CD4-positive, alpha-beta T cell treated with Interleukin-1 beta for 1 hour (primary cell): ENCODE results near the gene DCTN1.
"Not testable (repeated sequence)": the region's sequence is repeated elsewhere in the genome, so short reads cannot be mapped to it uniquely, and the experiment has no call there.

Source experiments
- DNase-seq, 2 donors: peaks; one replicate each; pipeline ENCODE4 v3.0.0-alpha.2; 2020 to 2022

The DCTN1 gene

GRCh38 chr2:74368499-74368898, 11.6 kb downstream of the DCTN1 start:
- no peak for DNase-seq

GRCh38 chr2:74367789-74368188, 12.3 kb downstream of the DCTN1 start:
- no peak for DNase-seq

GRCh38 chr2:74366036-74366435, 14.1 kb downstream of the DCTN1 start:
- DNase-seq: no peak

GRCh38 chr2:74364533-74365505, 15.3 kb downstream of the DCTN1 start:
- no peak for DNase-seq

- no peak for DNase-seq
These were observed 18.8 kb downstream of the DCTN1 start for GRCh38 chr2:74361327-74361726.

- DNase-seq: no peak
These were observed 22.5 kb downstream of the DCTN1 start for GRCh38 chr2:74357627-74358026.

- DNase-seq: no peak
These were observed 30.2 kb downstream of the DCTN1 start for GRCh38 chr2:74349889-74350288.

- DNase-seq: no peak
These were observed 32.4 kb downstream of the DCTN1 start for GRCh38 chr2:74347742-74348141.

GRCh38 chr2:74347303-74347702, 32.8 kb downstream of the DCTN1 start:
- DNase-seq: no peak

GRCh38 chr2:74345272-74345943, 34.7 kb downstream of the DCTN1 start:
- DNase-seq: no peak

GRCh38 chr2:74343316-74343715, 36.8 kb downstream of the DCTN1 start, which contains the start of gene SLC4A5:
Gene SLC4A5, minus strand, starts transcription at chr2:74343416. Its CDS starts 28,393 bp downstream, at chr2:74315023.
- no peak for DNase-seq

GRCh38 chr2:74336227-74336626, 43.9 kb downstream of the DCTN1 start:
- DNase-seq: not testable (repeated sequence)

- peak; percentile 67 to 78 for DNase-seq
These were observed 45.2 kb downstream of the DCTN1 start for GRCh38 chr2:74334931-74335333.

- DNase-seq: no peak
These were observed 46.1 kb downstream of the DCTN1 start for GRCh38 chr2:74333896-74334586.

- DNase-seq: no peak
These were observed 46.9 kb downstream of the DCTN1 start for GRCh38 chr2:74333175-74333574.

- no peak for DNase-seq
These were observed 47.4 kb downstream of the DCTN1 start for GRCh38 chr2:74332550-74333174.

GRCh38 chr2:74328573-74328972, 51.5 kb downstream of the DCTN1 start:
- no peak for DNase-seq

GRCh38 chr2:74328074-74328473, 52.0 kb downstream of the DCTN1 start:
- DNase-seq: no peak

- DNase-seq: no peak
These were observed 52.5 kb downstream of the DCTN1 start for GRCh38 chr2:74327627-74328026.

- DNase-seq: no peak
These were observed 52.9 kb downstream of the DCTN1 start for GRCh38 chr2:74327199-74327598.

- no peak for DNase-seq
These were observed 54.3 kb downstream of the DCTN1 start for GRCh38 chr2:74325815-74326214.

GRCh38 chr2:74321737-74322136, 58.4 kb downstream of the DCTN1 start:
- DNase-seq: no peak

GRCh38 chr2:74317701-74318100, 62.4 kb downstream of the DCTN1 start:
- no peak for DNase-seq
